ENCODE measurements around the gene CCNE1. TPM values are rescaled to one million over a fixed set of nuclear protein-coding genes. Genes with fewer than 3 reads are reported as not detected.

The CCNE1 gene
- polyA plus RNA-seq, 1 of the 3 experiments (the other 2 are of a cell fraction): 8.9 TPM

DNA sequence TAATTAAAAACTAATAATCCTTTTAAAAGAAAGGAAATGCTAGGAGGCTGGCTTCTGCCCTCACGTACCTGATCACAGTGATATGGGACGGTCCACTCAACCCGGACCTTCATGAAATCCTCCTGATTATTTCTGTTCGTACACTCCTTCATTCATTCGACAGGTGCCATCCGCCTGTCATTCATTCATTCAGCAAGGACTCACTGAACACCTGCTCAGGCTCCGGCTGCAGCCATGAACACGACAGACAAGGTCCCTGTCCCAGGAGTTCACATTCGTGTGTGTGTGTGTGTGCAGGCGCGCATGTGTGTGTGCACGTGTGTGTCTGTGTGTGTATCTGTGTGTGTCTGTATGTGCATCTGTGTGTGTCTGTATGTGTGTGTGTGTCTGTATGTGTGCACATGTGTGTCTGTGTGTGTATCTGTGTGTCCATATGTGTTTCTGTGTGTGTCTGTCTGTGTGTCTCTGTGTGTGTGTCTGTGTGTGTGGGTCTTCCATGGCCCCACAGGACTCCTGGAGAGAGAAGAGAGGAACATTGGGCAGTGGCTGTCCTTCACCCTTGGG, 28.1 kb upstream of the CCNE1 start:
- H3K4me1 ChIP-seq (ENCODE audit: control insufficient read depth in 1 of 2, insufficient read depth in 2 of 2, low read depth in 1 of 2, low read length in 1 of 2): no peaks in the 10 kb centered on the region
- H3K4me2 ChIP-seq: no peak overlapping the region
- H3K36me3 ChIP-seq (replicated peaks in 1 of 2; ENCODE audit: control insufficient read depth in 1 of 2, insufficient read depth in 2 of 2, low read length in 1 of 2): no peaks in the 10 kb centered on the region
- DNase-seq: no peak
- 73% methylated on average over 12 of the region's 12 CpGs for WGBS (ENCODE audit: low lambda C conversion rate)
- H3K9ac ChIP-seq: no peak overlapping the region
- H3K9me2 ChIP-seq: no peaks in the 10 kb centered on the region
- no peaks in the 10 kb centered on the region for H3K27me3 ChIP-seq (ENCODE audit: insufficient read depth)
- no peak overlapping the region for H3K27ac ChIP-seq (ENCODE audit: low read depth in 2 of 2, low read length in 1 of 2)
- TF ChIP-seq FOXJ3 (CRISPR knock-in tag; IDR thresholded peaks at IDR 0.05) (no peak), ELF1 (IDR thresholded peaks at IDR 0.05) (no peak), MXI1 (IDR thresholded peaks at IDR 0.05; ENCODE audit: low read depth, low read length) (no peak), TEAD4 (IDR thresholded peaks at IDR 0.05; ENCODE audit: borderline replicate concordance, insufficient read depth) (no peak), GABPA (IDR thresholded peaks at IDR 0.05; ENCODE audit: low read depth) (no peak), MEF2A (IDR thresholded peaks at IDR 0.05; ENCODE audit: borderline replicate concordance, low read depth) (no peak), RCOR1 (IDR thresholded peaks at IDR 0.05; ENCODE audit: low read length) (no peak), TAF1 (IDR thresholded peaks at IDR 0.05; ENCODE audit: borderline replicate concordance, low read depth, low read length) (no peak), JUND (IDR thresholded peaks at IDR 0.05) (no peak), CHD2 (IDR thresholded peaks at IDR 0.05; ENCODE audit: low read length, partially characterized antibody) (no peak)
- no peaks in the 10 kb centered on the region for H4K20me1 ChIP-seq (ENCODE audit: insufficient read depth)
- no peak overlapping the region for H3K4me3 ChIP-seq (ENCODE audit: low read depth in 2 of 2, low read length in 1 of 2)
- CTCF ChIA-PET: no interaction called here
- no peaks in the 10 kb centered on the region for H3F3A ChIP-seq (replicated peaks; ENCODE audit: insufficient read depth)
- H2AFZ ChIP-seq (ENCODE audit: low read depth): no peak overlapping the region
- no peaks in the 10 kb centered on the region for H3K9me3 ChIP-seq
- POLR2A ChIA-PET: no interaction called here
- no peaks in the 10 kb centered on the region for H3K79me2 ChIP-seq (ENCODE audit: insufficient read depth)

DNA sequence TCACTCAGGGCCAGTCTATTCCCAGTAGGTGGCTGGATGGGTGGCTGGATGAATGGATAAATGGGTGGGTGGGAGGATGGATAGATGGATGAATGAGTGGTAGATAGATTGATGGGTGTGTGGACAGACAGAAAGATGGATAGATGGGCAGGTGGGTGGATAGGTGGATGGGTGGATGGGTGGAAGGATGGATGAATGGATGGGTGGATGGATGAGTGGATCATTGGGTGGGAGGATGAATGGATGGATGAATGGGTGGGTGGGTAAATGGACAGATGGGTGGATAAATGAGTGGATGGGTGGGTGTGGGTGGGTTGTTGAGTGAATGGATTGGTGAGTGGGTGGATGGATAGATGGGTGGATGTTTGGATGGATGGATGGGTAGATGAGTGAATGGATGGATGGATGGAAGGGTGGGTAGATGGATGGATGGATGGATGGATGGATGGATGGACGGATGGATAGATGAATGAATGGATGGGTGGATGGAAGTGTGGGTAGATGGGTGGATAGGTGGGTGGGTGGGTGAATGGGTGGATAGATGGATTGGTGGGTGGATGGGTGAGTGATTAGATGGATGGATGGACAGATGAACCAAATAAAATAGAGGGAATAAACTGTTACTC, 27.1 kb upstream of the CCNE1 start:
- Histone ChIP-seq H3K79me2 (ENCODE audit: insufficient read depth) (no peaks in the 10 kb centered on the region), H3K9me2 (no peaks in the 10 kb centered on the region), H3K4me3 (ENCODE audit: low read depth in 2 of 2, low read length in 1 of 2) (no peak overlapping the region), H3K4me1 (ENCODE audit: control insufficient read depth in 1 of 2, insufficient read depth in 2 of 2, low read depth in 1 of 2, low read length in 1 of 2) (no peaks in the 10 kb centered on the region), H3F3A (replicated peaks; ENCODE audit: insufficient read depth) (no peaks in the 10 kb centered on the region), H3K27ac (ENCODE audit: low read depth in 2 of 2, low read length in 1 of 2) (no peak overlapping the region), H4K20me1 (ENCODE audit: insufficient read depth) (no peaks in the 10 kb centered on the region), H3K9me3 (no peaks in the 10 kb centered on the region), H3K27me3 (ENCODE audit: insufficient read depth) (no peaks in the 10 kb centered on the region), H2AFZ (ENCODE audit: low read depth) (no peak overlapping the region), H3K36me3 (replicated peaks in 1 of 2; ENCODE audit: control insufficient read depth in 1 of 2, insufficient read depth in 2 of 2, low read length in 1 of 2) (no peaks in the 10 kb centered on the region), H3K4me2 (no peak overlapping the region), H3K9ac (no peak overlapping the region)
- no peak for DNase-seq
- WGBS (ENCODE audit: low lambda C conversion rate): 65% methylated on average over 1 of the region's 1 CpG
- ChIA-PET POLR2A (no interaction called here), CTCF (interaction anchor here (0.7 kb wide), 1 partner anchor 90 kb away, joined by 3 read pairs; no protein-coding TSS in a partner anchor)
- TF ChIP-seq MXI1 (IDR thresholded peaks at IDR 0.05; ENCODE audit: low read depth, low read length): no peak
- no peak for TF ChIP-seq TCF12 (IDR thresholded peaks at IDR 0.05)
- TF ChIP-seq EP300 (IDR thresholded peaks at IDR 0.05; ENCODE audit: borderline replicate concordance in 1 of 2, low read depth in 1 of 2, low read length in 1 of 2): no peak
- no peak for TF ChIP-seq NFIC (IDR thresholded peaks at IDR 0.05; ENCODE audit: borderline replicate concordance)
- TF ChIP-seq TEAD4 (IDR thresholded peaks at IDR 0.05; ENCODE audit: borderline replicate concordance, insufficient read depth): no peak
- no peak for TF ChIP-seq JUND (IDR thresholded peaks at IDR 0.05)
- TF ChIP-seq, protein P1, sequence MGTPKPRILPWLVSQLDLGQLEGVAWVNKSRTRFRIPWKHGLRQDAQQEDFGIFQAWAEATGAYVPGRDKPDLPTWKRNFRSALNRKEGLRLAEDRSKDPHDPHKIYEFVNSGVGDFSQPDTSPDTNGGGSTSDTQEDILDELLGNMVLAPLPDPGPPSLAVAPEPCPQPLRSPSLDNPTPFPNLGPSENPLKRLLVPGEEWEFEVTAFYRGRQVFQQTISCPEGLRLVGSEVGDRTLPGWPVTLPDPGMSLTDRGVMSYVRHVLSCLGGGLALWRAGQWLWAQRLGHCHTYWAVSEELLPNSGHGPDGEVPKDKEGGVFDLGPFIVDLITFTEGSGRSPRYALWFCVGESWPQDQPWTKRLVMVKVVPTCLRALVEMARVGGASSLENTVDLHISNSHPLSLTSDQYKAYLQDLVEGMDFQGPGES (IDR thresholded peaks at IDR 0.05; ENCODE audit: low read depth, low read length): no peak
- TF ChIP-seq YY1 (IDR thresholded peaks at IDR 0.05; ENCODE audit: low read depth): no peak
- no peak for TF ChIP-seq RXRA (IDR thresholded peaks at IDR 0.05; ENCODE audit: borderline replicate concordance, low read depth)
- TF ChIP-seq RFX5 (IDR thresholded peaks at IDR 0.05; ENCODE audit: low read length): no peak
- no peak for TF ChIP-seq MEF2A (IDR thresholded peaks at IDR 0.05; ENCODE audit: borderline replicate concordance, low read depth)
- TF ChIP-seq, protein P2, sequence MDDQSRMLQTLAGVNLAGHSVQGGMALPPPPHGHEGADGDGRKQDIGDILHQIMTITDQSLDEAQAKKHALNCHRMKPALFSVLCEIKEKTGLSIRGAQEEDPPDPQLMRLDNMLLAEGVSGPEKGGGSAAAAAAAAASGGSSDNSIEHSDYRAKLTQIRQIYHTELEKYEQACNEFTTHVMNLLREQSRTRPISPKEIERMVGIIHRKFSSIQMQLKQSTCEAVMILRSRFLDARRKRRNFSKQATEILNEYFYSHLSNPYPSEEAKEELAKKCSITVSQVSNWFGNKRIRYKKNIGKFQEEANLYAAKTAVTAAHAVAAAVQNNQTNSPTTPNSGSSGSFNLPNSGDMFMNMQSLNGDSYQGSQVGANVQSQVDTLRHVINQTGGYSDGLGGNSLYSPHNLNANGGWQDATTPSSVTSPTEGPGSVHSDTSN (IDR thresholded peaks at IDR 0.05): no peak
